LNCaP clone FGC (cell line): ENCODE results near the gene KLC3.

Experiments
- DNase-seq: peaks from one replicate; pipeline ENCODE4 v3.0.0-alpha.2; 2011; ENCODE audit warnings: low read depth
- H3K4me3 ChIP-seq: 2 replicates; pipeline ENCODE4 v1.5.1; 2011; ENCODE audit warnings: mild to moderate bottlenecking, low read depth, low read length, control low read depth
- CTCF ChIP-seq: IDR thresholded peaks from 2 replicates; pipeline ENCODE4 v1.5.1; 2012; ENCODE audit warnings: mild to moderate bottlenecking; ENCODE audit not compliant: control insufficient read depth, insufficient read depth; ENCODE audit errors: extremely low read depth

KLC3 gene

GRCh38 chr19:45340232-45340898 is at the start of gene KLC3:
TSS of gene KLC3 (plus strand) at chr19:45340750. CDS start at chr19:45345542, 4,792 bp downstream.
- DNase-seq, result no peak

GRCh38 chr19:45291834-45292233 is 48.7 kb upstream of the KLC3 start:
- no peak for DNase-seq
- no peak for TF ChIP-seq CTCF
- H3K4me3 ChIP-seq, result no peak overlapping the region

More at GRCh38 chr19:45340232-45340898, at the start of gene KLC3:
- peak within 1 kb of the TSS; percentile 56 for H3K4me3 ChIP-seq
- TF ChIP-seq CTCF, result no peak

- no peak for TF ChIP-seq CTCF
- DNase-seq, result no peak
Measured at GRCh38 chr19:45293682-45294081, 46.9 kb upstream of the KLC3 start.

GRCh38 chr19:45294291-45295029 is 46.1 kb upstream of the KLC3 start:
- no peak for DNase-seq
- TF ChIP-seq CTCF, result no peak
- H3K4me3 ChIP-seq, result no peak overlapping the region

More at GRCh38 chr19:45293682-45294081, 46.9 kb upstream of the KLC3 start:
- no peak overlapping the region for H3K4me3 ChIP-seq

- no peak for DNase-seq
- TF ChIP-seq CTCF, result no peak
- no peak overlapping the region for H3K4me3 ChIP-seq
Measured at GRCh38 chr19:45295873-45296272, 44.7 kb upstream of the KLC3 start.

- no peak for TF ChIP-seq CTCF
- H3K4me3 ChIP-seq, result no peak overlapping the region
- DNase-seq, result no peak
Measured at GRCh38 chr19:45296355-45296754, 44.2 kb upstream of the KLC3 start.
